ENCODE data around the gene HES1.

HES1 gene

DNA sequence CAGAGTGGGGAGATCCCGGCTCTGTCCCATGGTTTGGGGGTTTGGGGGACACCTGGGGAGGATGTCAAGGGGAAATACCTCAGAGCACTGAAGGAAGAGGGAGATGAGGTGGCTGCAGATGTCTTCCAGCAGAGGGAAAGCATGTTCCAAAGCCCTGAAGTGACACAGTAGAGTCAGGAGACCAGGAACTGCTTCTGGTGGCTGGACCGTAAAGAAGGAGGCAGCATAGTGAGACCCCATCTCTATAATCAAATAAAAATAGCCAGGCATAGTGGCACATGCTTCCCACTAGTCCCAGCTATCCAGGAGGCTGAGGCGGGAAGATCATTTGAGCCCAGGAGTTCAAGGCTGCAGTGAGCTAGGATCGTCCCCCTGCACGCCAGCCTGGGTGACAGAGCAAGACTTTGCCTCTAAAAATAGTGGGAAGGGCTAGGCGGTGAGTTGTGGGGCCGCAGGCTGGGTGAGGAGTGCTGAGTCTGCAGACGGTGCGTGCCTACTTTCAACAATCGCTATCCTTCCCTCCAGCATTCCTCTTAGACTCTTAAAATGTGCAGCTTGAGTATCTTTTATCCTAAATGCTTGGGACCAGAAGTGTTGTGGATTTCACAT lies 26.2 kb downstream of the HES1 start:
- Histone ChIP-seq H3K4me2 (ENCODE audit: low read depth, low read length, poor library complexity, severe bottlenecking) (no peak overlapping the region), H4K20me1 (ENCODE audit: insufficient read depth, low read length, poor library complexity, severe bottlenecking) (no peaks in the 10 kb centered on the region), H3F3A (ENCODE audit: low read depth) (no peaks in the 10 kb centered on the region), H3K9me2 (replicated peaks; ENCODE audit: low read depth, low read length) (no peaks in the 10 kb centered on the region), H3K79me2 (ENCODE audit: insufficient read depth, low read length) (no peaks in the 10 kb centered on the region), H3K9ac (ENCODE audit: low read depth, low read length, poor library complexity, severe bottlenecking) (no peak overlapping the region), H3K9me3 (ENCODE audit: insufficient read depth, low read depth, low read length) (no peaks in the 10 kb centered on the region), H3K4me1 (ENCODE audit: insufficient read depth, low read length, poor library complexity, severe bottlenecking) (peaks cover 5% of the 10 kb centered on the region), H3K27me3 (ENCODE audit: insufficient read depth, low read length, poor library complexity, severe bottlenecking) (no peaks in the 10 kb centered on the region), H3K4me3 (ENCODE audit: low read length, poor library complexity, severe bottlenecking) (no peak overlapping the region), H2AFZ (ENCODE audit: low read length) (no peak overlapping the region), H3K36me3 (ENCODE audit: insufficient read depth, low read length) (no peaks in the 10 kb centered on the region)
- TF ChIP-seq EZH2phosphoT487 (IDR thresholded peaks at IDR 0.05; ENCODE audit: borderline replicate concordance) = no peak
- TF ChIP-seq, protein P1, sequence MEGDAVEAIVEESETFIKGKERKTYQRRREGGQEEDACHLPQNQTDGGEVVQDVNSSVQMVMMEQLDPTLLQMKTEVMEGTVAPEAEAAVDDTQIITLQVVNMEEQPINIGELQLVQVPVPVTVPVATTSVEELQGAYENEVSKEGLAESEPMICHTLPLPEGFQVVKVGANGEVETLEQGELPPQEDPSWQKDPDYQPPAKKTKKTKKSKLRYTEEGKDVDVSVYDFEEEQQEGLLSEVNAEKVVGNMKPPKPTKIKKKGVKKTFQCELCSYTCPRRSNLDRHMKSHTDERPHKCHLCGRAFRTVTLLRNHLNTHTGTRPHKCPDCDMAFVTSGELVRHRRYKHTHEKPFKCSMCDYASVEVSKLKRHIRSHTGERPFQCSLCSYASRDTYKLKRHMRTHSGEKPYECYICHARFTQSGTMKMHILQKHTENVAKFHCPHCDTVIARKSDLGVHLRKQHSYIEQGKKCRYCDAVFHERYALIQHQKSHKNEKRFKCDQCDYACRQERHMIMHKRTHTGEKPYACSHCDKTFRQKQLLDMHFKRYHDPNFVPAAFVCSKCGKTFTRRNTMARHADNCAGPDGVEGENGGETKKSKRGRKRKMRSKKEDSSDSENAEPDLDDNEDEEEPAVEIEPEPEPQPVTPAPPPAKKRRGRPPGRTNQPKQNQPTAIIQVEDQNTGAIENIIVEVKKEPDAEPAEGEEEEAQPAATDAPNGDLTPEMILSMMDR (conservative IDR thresholded peaks at IDR 0.05; ENCODE audit: low read length) = no peak

GRCh38 chr3:194162817-194163584 lies 27.1 kb downstream of the HES1 start:
- no peak overlapping the region for H3K9ac ChIP-seq (ENCODE audit: low read depth, low read length, poor library complexity, severe bottlenecking)
- H3K27me3 ChIP-seq (ENCODE audit: insufficient read depth, low read length, poor library complexity, severe bottlenecking) = no peaks in the 10 kb centered on the region
- no peak overlapping the region for H2AFZ ChIP-seq (ENCODE audit: low read length)
- no peaks in the 10 kb centered on the region for H3K36me3 ChIP-seq (ENCODE audit: insufficient read depth, low read length)
- H3K9me3 ChIP-seq (ENCODE audit: insufficient read depth, low read depth, low read length) = no peaks in the 10 kb centered on the region
- H3F3A ChIP-seq (ENCODE audit: low read depth) = no peaks in the 10 kb centered on the region
- no peak for TF ChIP-seq EZH2phosphoT487 (IDR thresholded peaks at IDR 0.05; ENCODE audit: borderline replicate concordance)
- TF ChIP-seq, protein P1 (conservative IDR thresholded peaks at IDR 0.05; ENCODE audit: low read length) = no peak
- H3K4me3 ChIP-seq (ENCODE audit: low read length, poor library complexity, severe bottlenecking) = no peak overlapping the region
- no peaks in the 10 kb centered on the region for H3K79me2 ChIP-seq (ENCODE audit: insufficient read depth, low read length)
- H3K4me2 ChIP-seq (ENCODE audit: low read depth, low read length, poor library complexity, severe bottlenecking) = no peak overlapping the region
- no peaks in the 10 kb centered on the region for H3K9me2 ChIP-seq (replicated peaks; ENCODE audit: low read depth, low read length)
- H3K4me1 ChIP-seq (ENCODE audit: insufficient read depth, low read length, poor library complexity, severe bottlenecking) = peaks cover 5% of the 10 kb centered on the region
- no peaks in the 10 kb centered on the region for H4K20me1 ChIP-seq (ENCODE audit: insufficient read depth, low read length, poor library complexity, severe bottlenecking)

- no peak for TF ChIP-seq EZH2phosphoT487 (IDR thresholded peaks at IDR 0.05; ENCODE audit: borderline replicate concordance)
- TF ChIP-seq, protein P1 (conservative IDR thresholded peaks at IDR 0.05; ENCODE audit: low read length) = no peak
- H3K4me3 ChIP-seq (ENCODE audit: low read length, poor library complexity, severe bottlenecking) = no peak overlapping the region
- no peak overlapping the region for H2AFZ ChIP-seq (ENCODE audit: low read length)
- no peaks in the 10 kb centered on the region for H3F3A ChIP-seq (ENCODE audit: low read depth)
- H3K4me1 ChIP-seq (ENCODE audit: insufficient read depth, low read length, poor library complexity, severe bottlenecking) = peaks cover 11% of the 10 kb centered on the region
- H3K36me3 ChIP-seq (ENCODE audit: insufficient read depth, low read length) = no peaks in the 10 kb centered on the region
- H3K9me3 ChIP-seq (ENCODE audit: insufficient read depth, low read depth, low read length) = no peaks in the 10 kb centered on the region
- no peak overlapping the region for H3K9ac ChIP-seq (ENCODE audit: low read depth, low read length, poor library complexity, severe bottlenecking)
- no peaks in the 10 kb centered on the region for H3K27me3 ChIP-seq (ENCODE audit: insufficient read depth, low read length, poor library complexity, severe bottlenecking)
- H3K4me2 ChIP-seq (ENCODE audit: low read depth, low read length, poor library complexity, severe bottlenecking) = no peak overlapping the region
- H3K9me2 ChIP-seq (replicated peaks; ENCODE audit: low read depth, low read length) = no peaks in the 10 kb centered on the region
- no peaks in the 10 kb centered on the region for H4K20me1 ChIP-seq (ENCODE audit: insufficient read depth, low read length, poor library complexity, severe bottlenecking)
- H3K79me2 ChIP-seq (ENCODE audit: insufficient read depth, low read length) = no peaks in the 10 kb centered on the region
Observed at GRCh38 chr3:194163697-194164096, 27.7 kb downstream of the HES1 start.
